ENCODE results near the gene SLCO1B1.
"Not testable (repeated sequence)": the region's sequence is repeated elsewhere in the genome, so short reads cannot be mapped to it uniquely, and the experiment has no call there.

DNA sequence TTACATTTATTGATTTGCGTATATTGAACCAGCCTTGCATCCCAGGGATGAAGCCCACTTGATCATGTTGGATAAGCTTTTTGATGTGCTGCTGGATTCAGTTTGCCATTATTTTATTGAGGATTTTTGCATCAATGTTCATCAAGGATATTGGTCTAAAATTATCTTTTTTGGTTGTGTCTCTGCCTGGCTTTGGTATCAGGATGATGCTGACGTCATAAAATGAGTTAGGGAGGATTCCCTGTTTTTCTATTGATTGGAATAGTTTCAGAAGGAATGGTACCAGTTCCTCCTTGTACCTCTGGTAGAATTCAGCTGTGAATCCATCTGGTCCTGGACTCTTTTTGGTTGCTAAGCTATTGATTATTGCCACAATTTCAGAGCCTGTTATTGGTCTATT is 46.2 kb upstream of the SLCO1B1 start:
- TF ChIP-seq, protein P1, sequence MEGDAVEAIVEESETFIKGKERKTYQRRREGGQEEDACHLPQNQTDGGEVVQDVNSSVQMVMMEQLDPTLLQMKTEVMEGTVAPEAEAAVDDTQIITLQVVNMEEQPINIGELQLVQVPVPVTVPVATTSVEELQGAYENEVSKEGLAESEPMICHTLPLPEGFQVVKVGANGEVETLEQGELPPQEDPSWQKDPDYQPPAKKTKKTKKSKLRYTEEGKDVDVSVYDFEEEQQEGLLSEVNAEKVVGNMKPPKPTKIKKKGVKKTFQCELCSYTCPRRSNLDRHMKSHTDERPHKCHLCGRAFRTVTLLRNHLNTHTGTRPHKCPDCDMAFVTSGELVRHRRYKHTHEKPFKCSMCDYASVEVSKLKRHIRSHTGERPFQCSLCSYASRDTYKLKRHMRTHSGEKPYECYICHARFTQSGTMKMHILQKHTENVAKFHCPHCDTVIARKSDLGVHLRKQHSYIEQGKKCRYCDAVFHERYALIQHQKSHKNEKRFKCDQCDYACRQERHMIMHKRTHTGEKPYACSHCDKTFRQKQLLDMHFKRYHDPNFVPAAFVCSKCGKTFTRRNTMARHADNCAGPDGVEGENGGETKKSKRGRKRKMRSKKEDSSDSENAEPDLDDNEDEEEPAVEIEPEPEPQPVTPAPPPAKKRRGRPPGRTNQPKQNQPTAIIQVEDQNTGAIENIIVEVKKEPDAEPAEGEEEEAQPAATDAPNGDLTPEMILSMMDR (IDR thresholded peaks at IDR 0.05) = not testable (repeated sequence)
- not testable (repeated sequence) for TF ChIP-seq POLR2A (IDR thresholded peaks at IDR 0.05)
